Ramos (cell line): ENCODE measurements around the gene HNRNPH1.

Source experiments
- in situ Hi-C: fragments of 300-500 bp; cut with MboI; formaldehyde crosslinking; loops from one replicate; pipeline ENCODE4 v1.14.3; 2022; ENCODE audit warnings: low sequenced_read_pairs; ENCODE audit not compliant: unreplicated experiment

The HNRNPH1 gene

GRCh38 chr5:179606071-179606909 is 17.2 kb downstream of the HNRNPH1 start:
- in situ Hi-C loops: no loop called here

- in situ Hi-C loops: no loop called here
Observed at GRCh38 chr5:179605026-179605833, 18.2 kb downstream of the HNRNPH1 start.

GRCh38 chr5:179603308-179603707 is 20.2 kb downstream of the HNRNPH1 start:
- in situ Hi-C loops: no loop called here

DNA sequence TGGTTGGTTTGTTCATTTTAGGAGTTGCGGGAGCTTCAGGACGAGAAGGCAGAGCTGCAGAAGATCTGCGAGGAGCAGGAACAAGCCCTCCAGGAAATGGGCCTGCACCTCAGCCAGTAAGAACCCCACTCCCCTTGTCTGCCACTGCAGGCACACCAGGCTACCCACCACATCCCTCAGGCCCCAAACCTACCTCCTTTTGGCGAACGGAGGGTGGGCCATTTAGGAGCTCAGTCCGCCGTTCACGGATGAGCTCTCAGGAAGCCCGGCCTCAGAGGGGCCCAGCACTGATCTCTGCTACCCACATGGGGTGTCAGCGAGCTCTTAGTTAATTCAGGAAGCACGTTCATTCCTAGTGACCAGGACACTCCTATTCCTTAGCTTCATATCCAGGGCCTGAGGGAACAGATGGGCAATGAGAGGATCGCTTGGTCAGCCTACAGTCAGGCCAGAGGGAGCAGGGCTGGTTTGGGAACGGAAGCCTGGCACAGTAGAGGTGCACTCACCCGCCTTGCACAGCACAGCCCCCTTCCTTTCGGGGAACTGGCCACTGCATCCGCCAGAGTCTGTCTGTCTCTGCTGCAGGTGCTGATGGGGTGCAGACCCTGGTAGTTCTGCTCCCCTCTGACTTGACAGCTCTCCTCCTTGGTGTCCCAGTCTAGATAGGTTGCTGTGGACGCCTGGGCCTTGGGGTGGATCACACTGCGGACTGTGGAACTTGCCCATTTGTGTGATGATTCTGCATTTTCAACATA is 21.4 kb downstream of the HNRNPH1 start:
- in situ Hi-C loops: no loop called here

DNA sequence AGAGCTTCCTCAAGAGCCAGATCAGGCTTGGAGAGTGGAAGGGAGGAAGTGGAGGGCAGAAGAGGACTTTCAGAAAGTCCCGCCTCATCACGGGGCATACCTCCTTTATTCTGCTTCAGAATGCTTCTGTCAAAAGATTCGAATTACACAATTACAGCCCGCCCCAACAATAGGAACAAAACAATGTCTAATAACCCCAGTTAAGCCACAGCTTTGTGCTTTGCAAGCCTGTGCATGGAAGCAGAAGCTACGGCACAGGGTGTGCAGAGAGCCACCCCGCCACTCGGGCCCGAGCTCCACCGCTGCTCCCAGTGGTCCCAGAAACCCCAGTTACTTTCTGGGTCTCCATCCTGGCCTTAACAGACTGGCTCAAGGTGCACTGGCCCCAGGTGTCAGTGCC is 23.5 kb downstream of the HNRNPH1 start:
- in situ Hi-C loops: no loop called here

- in situ Hi-C loops: no loop called here
Observed at GRCh38 chr5:179599566-179599965, 23.9 kb downstream of the HNRNPH1 start.

DNA sequence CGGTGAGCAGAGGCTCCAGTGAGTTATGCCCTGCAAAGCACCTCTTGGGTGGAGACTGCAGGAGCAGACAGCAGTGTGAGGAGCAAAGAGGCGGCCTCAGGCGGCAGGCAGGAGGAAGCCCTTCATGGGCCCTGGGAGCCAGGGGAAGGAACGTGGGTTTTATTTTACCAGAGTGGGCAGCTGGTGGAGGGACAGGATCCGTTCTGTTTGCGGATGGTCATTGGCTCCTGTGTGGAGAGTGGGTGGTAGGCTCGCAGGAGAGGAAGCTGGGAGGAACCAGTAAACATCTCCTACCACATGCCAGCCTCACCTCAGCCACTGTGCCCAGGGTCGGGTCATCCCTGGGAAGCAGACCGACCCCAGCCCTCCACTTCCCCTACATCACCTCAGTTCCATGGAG is 24.4 kb downstream of the HNRNPH1 start:
- in situ Hi-C loops: no loop called here

DNA sequence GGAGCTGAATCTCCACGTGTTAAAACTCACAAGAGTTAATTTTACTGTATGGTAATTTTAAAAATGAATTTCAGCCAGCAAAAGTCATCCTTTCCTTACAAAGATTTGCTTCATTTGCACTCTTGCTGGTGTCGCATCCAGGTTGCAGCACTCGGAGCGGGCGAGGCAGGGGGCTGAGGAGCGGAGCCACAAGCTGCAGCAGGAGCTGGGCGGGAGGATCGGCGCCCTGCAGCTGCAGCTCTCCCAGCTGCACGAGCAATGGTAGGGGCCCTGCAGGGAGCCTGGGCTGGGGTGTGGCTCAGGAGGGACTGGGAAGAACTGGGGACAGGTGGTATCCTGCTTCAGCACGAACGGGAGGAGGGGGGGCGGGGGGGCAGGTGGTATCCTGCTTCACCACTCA is 27.1 kb downstream of the HNRNPH1 start:
- in situ Hi-C loops: no loop called here

- in situ Hi-C loops: no loop called here
Observed at GRCh38 chr5:179595916-179596315, 27.6 kb downstream of the HNRNPH1 start.

DNA sequence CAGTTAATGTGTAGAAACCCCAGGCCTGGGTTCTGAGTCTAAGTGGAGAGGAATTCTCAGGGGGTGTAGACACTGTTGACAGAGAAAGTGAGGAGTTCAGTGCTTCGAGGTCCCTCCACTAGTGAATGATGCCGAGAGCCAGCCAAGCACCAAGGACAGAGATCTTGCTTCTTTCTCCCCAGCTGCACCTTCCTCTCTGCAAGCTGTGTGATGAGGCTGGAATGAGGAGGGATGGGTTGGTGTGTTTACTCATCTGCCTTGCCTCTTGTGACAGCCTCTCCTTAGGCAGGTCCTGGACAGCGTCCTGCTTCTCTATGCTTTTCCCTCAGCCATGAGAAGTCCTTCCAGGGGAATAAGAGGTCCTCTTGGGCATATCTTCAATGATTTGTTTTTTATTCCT is 35.3 kb downstream of the HNRNPH1 start:
- in situ Hi-C loops: no loop called here

DNA sequence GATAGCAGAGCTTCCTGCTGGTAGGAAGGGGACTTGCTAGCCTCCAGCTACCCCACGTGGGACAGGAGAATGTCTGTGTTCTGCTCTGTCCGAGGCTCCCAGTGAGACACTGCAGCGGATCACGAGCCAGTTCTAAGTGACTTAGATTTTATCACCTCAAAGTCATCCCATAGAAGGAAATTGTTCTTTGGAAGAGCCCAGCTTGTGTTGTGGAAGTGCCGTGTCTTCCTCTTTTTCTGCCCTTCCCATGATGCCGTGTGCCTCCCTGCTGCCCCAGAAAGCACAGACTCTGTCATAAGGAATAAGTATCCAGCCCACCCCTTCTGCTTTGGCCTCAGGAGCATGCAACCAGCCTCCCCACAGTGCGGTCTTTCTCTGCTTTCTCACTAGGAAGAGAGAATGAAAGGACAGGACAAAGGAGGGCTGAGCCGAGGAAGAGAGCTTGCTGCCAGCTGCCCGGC is 37.5 kb downstream of the HNRNPH1 start:
- in situ Hi-C loops: no loop called here

DNA sequence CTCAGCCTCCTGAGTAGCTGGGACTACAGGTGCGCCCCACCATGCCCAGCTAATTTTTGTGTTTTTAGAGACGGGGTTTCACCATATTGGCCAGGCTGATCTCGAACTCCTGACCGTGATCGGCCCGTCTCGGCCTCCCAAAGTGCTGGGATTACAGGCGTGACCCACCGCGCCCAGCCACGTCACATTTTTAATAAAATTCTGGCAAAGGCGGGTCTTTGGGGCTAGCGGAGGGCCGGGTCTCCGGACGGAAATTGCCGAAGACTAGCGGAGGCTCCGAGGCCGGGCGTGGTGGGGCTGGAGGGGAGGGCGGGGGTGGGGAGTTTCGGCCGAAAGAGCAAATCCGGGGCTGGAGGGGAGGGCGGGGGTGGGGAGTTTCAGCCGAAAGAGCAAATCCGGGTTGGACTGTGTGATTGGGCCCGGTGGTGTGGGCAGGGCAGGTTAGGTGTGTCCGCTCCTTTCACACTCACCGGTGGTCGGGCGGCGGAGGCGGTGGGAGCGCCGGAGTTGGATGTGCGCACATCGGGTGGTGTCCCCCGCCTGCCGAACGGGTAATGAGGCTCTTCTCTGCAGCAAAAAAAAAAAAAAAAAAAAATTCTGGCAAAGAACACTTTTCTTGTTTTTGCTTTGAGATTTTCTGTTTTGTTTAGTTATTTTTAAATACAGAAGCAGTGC is 46.0 kb downstream of the HNRNPH1 start:
- in situ Hi-C loops: no loop called here

GRCh38 chr5:179572386-179572785 is 51.1 kb downstream of the HNRNPH1 start:
- in situ Hi-C loops: no loop called here

GRCh38 chr5:179568721-179569120 is 54.8 kb downstream of the HNRNPH1 start:
- in situ Hi-C loops: no loop called here

DNA sequence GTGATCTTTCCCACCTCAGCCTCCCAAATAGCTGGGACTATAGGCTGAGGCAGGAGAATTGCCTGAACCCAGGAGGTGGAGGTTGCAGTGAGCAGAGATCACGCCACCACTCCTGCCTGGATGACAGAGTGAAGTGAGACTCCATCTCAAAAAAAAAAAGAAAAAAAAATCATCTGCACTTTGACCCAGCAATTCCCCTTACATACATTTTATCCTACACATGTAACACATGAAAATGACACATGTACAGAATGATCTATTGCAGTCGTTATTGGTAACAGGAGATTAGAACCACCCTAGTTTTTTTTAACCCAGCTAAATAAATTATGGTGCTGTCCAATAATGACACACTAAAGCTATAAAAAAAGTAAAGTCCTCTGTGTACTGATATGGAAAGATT is 58.9 kb downstream of the HNRNPH1 start:
- in situ Hi-C loops: no loop called here
